Ishikawa (cell line): ENCODE measurements around the gene ZBTB45.
A peak's percentile ranks its signal among the peaks of the same experiment; 100 is the strongest.

Experiments used
- CEBPB ChIP-seq: IDR thresholded peaks from 2 replicates; pipeline ENCODE4 v1.6.1; 2012
- CREB1 ChIP-seq: IDR thresholded peaks from 2 replicates; pipeline ENCODE4 v1.6.1; 2012; ENCODE audit warnings: low read depth
- EGR1 ChIP-seq: IDR thresholded peaks from 2 replicates; pipeline ENCODE4 v1.6.1; 2012
- EP300 ChIP-seq: IDR thresholded peaks from 2 replicates; pipeline ENCODE4 v1.6.1; 2012; ENCODE audit warnings: borderline replicate concordance
- FOXM1 ChIP-seq: IDR thresholded peaks from 2 replicates; pipeline ENCODE4 v1.6.1; 2012; ENCODE audit warnings: low read depth, borderline replicate concordance
- NFIC ChIP-seq: IDR thresholded peaks from 2 replicates; pipeline ENCODE4 v1.6.1; 2012
- RAD21 ChIP-seq: IDR thresholded peaks from 2 replicates; pipeline ENCODE4 v1.6.1; 2012; ENCODE audit warnings: low read depth
- TEAD4 ChIP-seq: IDR thresholded peaks from 2 replicates; pipeline ENCODE4 v1.6.1; 2012
- YY1 ChIP-seq: IDR thresholded peaks from 2 replicates; pipeline ENCODE4 v1.6.1; 2012; ENCODE audit warnings: low read depth
- TF ChIP-seq, protein P1 (sequence below): IDR thresholded peaks from 2 replicates; pipeline ENCODE4 v1.6.1; 2012

DNA sequence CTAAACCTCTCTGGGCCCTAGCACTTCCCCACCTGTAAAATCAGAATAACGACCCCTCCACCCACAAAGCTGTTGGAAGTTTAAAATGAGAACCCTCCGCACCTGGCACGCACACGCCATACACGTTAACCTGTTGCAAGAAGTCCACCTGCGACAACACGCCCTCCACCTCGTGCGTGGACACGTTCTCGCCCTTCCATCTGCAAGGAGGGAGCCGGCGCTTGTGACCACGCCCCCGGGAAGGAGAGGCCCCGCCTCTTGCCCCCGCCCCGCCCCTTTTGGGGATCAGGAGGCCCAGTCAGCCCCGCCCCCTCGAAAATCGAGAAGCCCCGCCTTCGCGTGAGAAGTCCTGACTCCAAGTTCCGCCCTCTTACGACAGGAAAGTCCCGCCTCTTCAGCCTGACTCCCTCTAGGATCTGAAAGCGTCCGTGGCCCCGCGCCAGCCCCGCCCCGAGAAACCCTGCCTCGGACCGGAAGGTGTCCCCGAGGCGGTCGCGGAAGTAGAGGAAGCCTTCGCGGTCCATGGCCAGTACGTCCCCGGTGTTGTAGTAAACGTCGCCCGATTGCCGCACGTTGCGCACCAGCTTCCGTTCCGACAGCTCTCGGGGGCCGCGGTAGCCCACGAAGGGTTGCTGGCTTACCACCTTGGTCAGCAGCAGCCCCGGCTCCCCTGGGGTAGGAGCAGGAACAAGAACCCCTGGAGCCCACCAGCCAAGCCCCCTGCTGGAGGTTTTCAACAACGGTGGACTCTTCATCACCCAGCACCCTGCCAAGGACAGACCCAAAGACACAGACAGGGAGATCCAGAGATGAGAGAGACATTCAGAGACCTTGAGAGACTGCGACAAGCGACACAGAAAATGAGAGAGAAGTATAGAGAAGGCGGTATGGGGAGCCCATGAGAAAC, 20.3 kb downstream of the ZBTB45 start:
- TF ChIP-seq YY1 (peak; percentile 81), CEBPB (0 out of 2 replicates have a peak, but pooled peaks have one; percentile 3), EP300 (no peak), TEAD4 (no peak), CREB1 (no peak; the same call in 1 of the 2 replicates), FOXM1 (no peak), RAD21 (no peak), EGR1 (no peak), NFIC (peak; percentile 81)
- TF ChIP-seq, protein P1, sequence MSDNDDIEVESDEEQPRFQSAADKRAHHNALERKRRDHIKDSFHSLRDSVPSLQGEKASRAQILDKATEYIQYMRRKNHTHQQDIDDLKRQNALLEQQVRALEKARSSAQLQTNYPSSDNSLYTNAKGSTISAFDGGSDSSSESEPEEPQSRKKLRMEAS, result peak; percentile 94
